IgD-negative memory B cell (primary cell): ENCODE measurements around the gene MAD1L1. TPM values are rescaled to one million over a fixed set of nuclear protein-coding genes. Genes with fewer than 3 reads are reported as not detected.

Experiments
- H3K27ac Mint-ChIP-seq, 3 donors: one replicate each; pipeline ENCODE4 v1.8.0; 2020 to 2022; ENCODE audit warnings: mild to moderate bottlenecking in 3 of 3, mixed read lengths in 3 of 3, moderate library complexity in 1 of 3
- H3K27me3 Mint-ChIP-seq: one replicate; pipeline ENCODE4 v1.8.0; 2021; ENCODE audit warnings: mixed read lengths
- H3K36me3 Mint-ChIP-seq: one replicate; pipeline ENCODE4 v1.8.0; 2020; ENCODE audit warnings: mild to moderate bottlenecking, mixed read lengths
- H3K4me1 Mint-ChIP-seq, 3 donors: one replicate each; pipeline ENCODE4 v1.8.0; 2020 to 2022; ENCODE audit warnings: mixed read lengths in 3 of 3, mild to moderate bottlenecking in 1 of 3
- H3K4me3 Mint-ChIP-seq, 4 donors: one replicate each; pipeline ENCODE4 v1.8.0; 2020 to 2022; ENCODE audit warnings: mild to moderate bottlenecking in 4 of 4, mixed read lengths in 4 of 4, moderate library complexity in 3 of 4
- H3K9me3 Mint-ChIP-seq, 3 donors: one replicate each; pipeline ENCODE4 v1.8.0; 2020 to 2021; ENCODE audit warnings: mixed read lengths in 3 of 3, mild to moderate bottlenecking in 1 of 3
- polyA plus RNA-seq: library from polyadenylated mRNA; unstranded; fragments of 300-500 nt; fragmentation: Illumina TruSeq; gene quantifications from one replicate; pipeline ENCODE4 v1.2.3, GENCODE V29; 2021

The MAD1L1 gene
- polyA plus RNA-seq, 1 donor from 2014 or later, result 133 TPM

DNA sequence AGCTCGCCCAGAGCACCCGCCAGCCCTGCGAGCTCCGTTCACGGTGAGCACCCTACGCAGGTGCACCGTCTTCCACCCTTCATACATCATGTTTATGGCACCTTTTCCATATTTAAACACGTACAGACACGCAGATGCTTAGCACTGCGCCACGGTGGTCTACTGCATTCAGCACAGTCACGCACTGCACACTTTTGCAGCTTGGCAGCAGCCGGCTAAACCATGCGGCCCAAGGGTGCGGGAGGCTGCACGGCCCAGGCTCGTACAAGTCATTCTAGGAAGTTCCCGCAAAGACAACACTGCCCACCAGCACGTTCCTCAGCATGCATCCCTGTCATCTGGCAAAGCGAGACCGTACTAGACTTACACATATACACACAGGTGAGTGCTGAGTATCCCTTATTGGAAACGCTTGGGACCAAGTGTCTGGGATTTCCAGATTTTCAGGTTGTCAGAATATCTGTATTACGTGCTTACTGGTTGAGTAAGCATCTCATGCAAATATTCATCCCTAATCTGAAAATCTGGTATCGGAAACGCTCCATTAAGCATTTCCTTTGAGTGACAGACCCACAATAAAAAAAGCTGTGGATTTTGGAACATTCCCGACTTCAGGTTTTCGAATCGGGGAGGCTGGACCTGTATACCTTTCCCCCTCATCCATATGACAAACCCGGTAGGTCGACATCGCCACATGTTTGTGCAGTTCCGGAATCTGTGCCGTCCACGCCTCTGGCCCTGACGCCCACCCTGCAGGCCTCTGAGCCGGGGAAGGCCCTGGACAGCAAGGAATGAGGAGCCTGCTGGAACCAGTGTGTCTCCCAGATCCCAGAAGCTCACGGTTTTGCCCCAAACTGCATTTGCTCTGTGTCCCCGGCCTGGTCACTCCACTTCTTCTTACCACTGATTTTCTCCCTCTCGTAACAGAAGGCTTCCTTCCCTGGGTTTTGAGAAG lies 340.5 kb downstream of the MAD1L1 start:
- Mint-ChIP-seq H3K4me3 (no peak overlapping the region), H3K4me1 (peaks cover 0 to 4% (median 1%) of the 10 kb centered on the region in 3 donors), H3K36me3 (peaks cover 7% of the 10 kb centered on the region), H3K27me3 (no peaks in the 10 kb centered on the region), H3K9me3 (no peaks in the 10 kb centered on the region), H3K27ac (peak overlapping the region in 1 of 3 donors; percentile 48)

DNA sequence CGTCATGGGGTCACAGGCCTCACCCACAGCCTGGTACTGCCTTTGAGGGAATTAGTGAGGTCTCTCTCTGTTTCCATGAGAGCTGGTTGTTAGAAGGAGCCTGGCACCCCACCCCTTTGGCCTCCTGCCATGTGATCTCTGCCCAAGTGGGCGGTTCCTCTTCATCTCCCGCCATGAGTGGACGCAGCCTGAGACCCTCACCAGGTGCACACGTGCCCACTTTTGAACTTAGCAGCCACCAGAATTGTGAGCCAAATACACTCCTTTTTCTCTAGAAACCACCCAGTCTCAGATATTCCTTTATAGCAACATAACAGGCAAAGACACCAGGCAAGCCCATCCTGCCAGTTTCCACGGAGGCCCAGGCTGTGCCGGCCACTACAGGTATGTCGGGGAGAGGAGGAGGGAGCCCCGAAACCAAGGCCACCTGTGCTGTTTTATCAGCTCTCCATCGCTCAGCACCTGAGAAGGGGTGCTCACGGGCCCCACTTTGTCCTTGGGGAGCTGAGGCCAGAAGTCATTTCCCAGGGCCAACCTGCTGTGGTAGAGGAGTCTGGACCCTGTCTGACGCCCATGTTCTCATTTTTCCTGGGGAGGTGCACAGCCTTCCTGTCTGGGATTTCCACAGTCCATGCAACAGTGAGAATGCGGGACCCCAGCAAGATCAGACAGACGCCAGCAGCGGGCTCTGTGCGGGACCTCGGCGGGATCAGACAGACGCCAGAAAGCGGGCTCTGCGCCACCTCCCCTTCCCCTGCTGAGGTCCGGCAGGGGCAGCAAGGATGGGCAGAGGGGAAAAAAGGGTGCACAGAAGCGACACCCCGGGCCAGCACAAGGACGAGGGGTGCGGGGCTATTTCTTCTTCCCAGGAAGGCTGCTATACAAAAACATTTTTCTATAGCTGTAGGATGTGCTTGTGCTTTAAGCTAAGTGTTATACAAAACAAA lies 342.2 kb downstream of the MAD1L1 start:
- H3K4me3 Mint-ChIP-seq, result no peak overlapping the region
- no peaks in the 10 kb centered on the region for H3K27me3 Mint-ChIP-seq
- no peak overlapping the region for H3K27ac Mint-ChIP-seq
- no peaks in the 10 kb centered on the region for H3K9me3 Mint-ChIP-seq
- H3K4me1 Mint-ChIP-seq, result peaks cover 0 to 4% (median 1%) of the 10 kb centered on the region in 3 donors
- H3K36me3 Mint-ChIP-seq, result peaks cover 7% of the 10 kb centered on the region

DNA sequence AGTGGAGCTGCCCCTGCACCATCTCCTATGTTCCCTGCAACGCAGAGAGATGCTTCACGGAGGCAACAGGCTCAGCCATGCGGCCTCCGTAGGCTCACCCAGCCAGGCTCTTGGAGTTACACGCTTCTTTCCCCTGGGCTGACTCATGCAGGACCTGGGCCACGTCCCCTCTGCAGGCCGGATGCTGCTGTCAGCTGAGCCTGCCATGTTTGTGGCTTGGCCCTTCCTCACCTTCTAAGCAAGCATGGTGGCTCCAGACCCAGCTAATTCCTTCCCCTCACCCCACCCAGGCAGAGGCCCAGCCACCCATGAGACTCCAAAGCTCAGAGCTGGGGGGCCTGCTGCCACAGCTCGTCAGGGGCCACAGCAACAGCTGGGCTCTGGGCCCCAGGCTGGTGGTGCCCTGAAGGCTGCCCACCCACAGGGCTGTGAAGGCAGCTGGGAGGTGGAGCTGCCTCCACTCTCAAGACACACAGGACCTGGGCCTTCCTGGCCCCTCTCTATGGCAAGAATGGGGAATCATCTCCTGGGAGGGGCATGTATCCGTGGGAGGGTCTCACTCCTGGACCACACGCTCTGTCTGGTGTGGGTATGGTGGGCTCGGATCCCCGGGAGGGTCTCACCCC lies 343.1 kb downstream of the MAD1L1 start:
- peaks cover 7% of the 10 kb centered on the region for H3K36me3 Mint-ChIP-seq
- H3K27ac Mint-ChIP-seq, result no peak overlapping the region
- H3K27me3 Mint-ChIP-seq, result no peaks in the 10 kb centered on the region
- H3K9me3 Mint-ChIP-seq, result no peaks in the 10 kb centered on the region
- peaks cover 0 to 4% (median 1%) of the 10 kb centered on the region in 3 donors for H3K4me1 Mint-ChIP-seq
- H3K4me3 Mint-ChIP-seq, result no peak overlapping the region

DNA sequence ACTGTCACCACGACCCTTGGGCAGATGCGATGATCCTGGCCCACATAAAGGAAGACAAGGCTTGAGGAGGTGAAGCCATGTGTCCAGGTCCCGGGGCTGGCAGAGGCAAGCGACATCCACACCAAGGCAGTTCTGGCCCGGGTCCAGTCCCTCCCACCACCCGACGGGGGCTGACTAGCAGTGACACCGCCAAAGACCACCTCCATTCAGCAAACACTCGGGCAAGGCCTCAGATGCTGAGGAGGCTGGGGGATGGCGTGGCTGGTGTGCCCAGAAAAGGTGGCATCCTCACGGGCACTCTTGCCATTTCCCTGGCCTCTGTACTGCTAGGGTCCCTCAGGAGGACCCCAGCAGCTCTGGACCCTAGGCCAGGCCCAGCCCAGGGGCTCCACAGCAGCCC lies 343.7 kb downstream of the MAD1L1 start:
- no peak overlapping the region for H3K27ac Mint-ChIP-seq
- peaks cover 7% of the 10 kb centered on the region for H3K36me3 Mint-ChIP-seq
- no peaks in the 10 kb centered on the region for H3K9me3 Mint-ChIP-seq
- H3K4me1 Mint-ChIP-seq, result peaks cover 0 to 4% (median 1%) of the 10 kb centered on the region in 3 donors
- H3K4me3 Mint-ChIP-seq, result no peak overlapping the region
- H3K27me3 Mint-ChIP-seq, result no peaks in the 10 kb centered on the region

DNA sequence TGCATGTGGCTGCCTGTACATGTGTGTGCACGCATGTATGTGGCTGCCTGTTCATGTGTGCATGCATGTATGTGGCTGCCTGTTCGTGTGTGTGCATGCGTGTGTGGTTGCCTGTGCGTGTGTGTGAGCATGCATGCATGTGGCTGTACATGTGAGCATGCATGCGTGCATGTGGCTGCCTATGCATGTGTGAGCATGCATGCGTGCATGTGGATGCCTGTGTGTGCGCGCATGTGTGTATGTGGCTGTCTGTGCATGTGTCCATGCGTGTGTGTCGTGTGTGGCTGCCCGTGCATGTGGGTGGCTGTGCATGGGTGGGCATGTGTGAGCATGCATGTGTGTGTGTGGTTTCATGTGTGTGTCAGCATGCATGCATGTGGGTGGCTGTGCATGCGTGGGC lies 344.3 kb downstream of the MAD1L1 start:
- peaks cover 0 to 4% (median 1%) of the 10 kb centered on the region in 3 donors for H3K4me1 Mint-ChIP-seq
- no peaks in the 10 kb centered on the region for H3K27me3 Mint-ChIP-seq
- no peaks in the 10 kb centered on the region for H3K9me3 Mint-ChIP-seq
- H3K27ac Mint-ChIP-seq, result no peak overlapping the region
- H3K36me3 Mint-ChIP-seq, result peaks cover 7% of the 10 kb centered on the region
- H3K4me3 Mint-ChIP-seq, result no peak overlapping the region

DNA sequence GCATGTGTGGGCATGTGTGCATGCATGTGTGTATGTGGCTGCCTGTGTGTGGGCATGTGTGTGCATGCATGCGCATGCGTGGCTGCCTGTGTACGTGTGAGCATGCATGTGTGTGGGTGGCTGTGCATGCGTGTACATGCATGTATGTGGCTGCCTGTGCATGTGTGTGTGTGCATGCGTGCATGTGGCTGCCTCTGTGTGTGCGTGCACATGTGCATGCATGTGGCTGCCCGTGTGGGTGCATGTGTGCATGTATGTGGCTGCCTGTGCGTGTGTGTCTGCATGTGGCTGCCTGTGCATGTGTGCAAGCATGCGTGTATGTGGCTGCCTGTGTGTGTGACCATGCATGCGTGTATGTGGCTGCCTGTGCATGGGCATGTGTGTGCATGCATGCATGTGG lies 345.5 kb downstream of the MAD1L1 start:
- Mint-ChIP-seq H3K4me3 (no peak overlapping the region), H3K4me1 (peaks cover 0 to 4% (median 1%) of the 10 kb centered on the region in 3 donors), H3K27ac (no peak overlapping the region)

DNA sequence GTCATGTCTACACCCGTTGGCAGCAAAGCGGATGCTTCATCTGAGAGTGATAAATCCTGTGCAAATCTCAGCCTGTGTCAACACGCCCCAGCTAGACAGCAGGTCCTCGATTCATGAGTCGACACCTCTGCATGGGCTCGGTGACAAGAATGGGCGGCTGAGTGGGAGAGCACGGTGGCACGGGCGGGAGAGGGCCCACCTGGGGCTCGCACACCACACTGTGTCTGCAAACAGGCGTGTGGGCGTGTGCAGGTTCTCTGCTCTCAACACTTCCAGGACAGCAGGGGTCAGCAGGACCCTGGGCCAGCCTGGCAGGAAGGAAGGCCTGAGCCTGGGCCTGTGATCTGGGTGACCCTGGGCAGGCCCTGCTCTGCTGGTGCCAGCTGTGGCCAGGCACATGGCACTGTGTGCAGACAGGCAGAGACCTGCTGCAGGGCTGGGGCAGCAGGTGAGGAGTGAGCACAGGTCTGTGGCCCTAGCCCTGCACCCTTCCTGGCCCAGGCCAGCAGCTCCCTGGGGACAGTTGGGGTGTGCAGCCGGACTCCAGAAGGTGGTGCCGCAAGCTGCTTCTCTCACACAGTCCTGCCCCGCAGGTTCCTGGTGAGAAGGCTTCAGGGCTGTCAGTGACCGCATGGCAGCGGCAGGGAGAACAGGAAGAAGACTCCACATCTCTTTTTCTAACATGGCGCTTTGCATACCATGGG lies 346.2 kb downstream of the MAD1L1 start:
- H3K4me3 Mint-ChIP-seq, result no peak overlapping the region
- no peak overlapping the region for H3K27ac Mint-ChIP-seq
- H3K9me3 Mint-ChIP-seq, result no peaks in the 10 kb centered on the region
- no peaks in the 10 kb centered on the region for H3K27me3 Mint-ChIP-seq
- peaks cover 1 to 3% (median 1%) of the 10 kb centered on the region in 3 donors for H3K4me1 Mint-ChIP-seq
- H3K36me3 Mint-ChIP-seq, result peaks cover 10% of the 10 kb centered on the region

More for the DNA sequence above, 345.5 kb downstream of the MAD1L1 start:
- Mint-ChIP-seq H3K9me3 (no peaks in the 10 kb centered on the region), H3K27me3 (no peaks in the 10 kb centered on the region), H3K36me3 (peaks cover 7% of the 10 kb centered on the region)

DNA sequence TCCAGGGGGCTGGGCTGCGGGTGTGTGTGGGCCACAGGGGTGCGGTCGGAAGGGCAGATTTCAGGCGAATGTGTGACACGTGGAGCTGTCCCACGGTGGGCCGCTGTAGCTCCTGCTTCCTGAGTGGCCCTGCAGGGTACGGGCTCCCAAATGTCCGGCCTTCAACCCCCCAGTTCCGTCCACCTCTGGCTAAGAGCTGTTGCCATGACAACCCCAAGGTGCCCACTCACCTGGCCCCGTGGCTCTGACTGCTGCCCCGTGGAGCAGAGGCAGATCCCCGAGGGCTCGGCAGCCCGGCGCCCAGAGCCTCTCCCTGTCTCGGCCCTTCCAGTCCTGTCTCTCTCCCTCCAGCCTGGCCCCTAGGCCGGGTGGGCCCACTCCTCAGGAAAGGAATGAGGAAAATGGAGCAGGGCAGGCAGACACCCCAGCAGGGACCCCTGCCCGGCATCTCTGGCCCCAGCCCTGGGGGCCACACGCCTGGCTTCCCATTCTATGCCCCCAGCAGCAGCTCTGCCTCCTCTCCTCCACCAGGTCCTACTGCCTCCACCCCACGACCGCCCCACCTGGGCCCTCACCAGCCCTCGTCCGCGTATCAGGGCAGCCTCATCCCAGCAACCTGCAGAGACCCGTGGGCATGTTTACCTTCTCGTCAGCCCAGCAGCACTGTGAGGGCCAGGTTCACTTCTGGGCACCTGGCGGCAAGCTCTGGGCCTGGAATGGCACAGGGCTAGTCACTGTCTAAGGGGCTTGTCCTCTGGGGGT lies 347.1 kb downstream of the MAD1L1 start:
- Mint-ChIP-seq H3K4me1 (peaks cover 1 to 4% (median 4%) of the 10 kb centered on the region in 3 donors), H3K4me3 (no peak overlapping the region), H3K9me3 (no peaks in the 10 kb centered on the region), H3K27me3 (no peaks in the 10 kb centered on the region), H3K36me3 (peaks cover 10% of the 10 kb centered on the region), H3K27ac (no peak overlapping the region)

DNA sequence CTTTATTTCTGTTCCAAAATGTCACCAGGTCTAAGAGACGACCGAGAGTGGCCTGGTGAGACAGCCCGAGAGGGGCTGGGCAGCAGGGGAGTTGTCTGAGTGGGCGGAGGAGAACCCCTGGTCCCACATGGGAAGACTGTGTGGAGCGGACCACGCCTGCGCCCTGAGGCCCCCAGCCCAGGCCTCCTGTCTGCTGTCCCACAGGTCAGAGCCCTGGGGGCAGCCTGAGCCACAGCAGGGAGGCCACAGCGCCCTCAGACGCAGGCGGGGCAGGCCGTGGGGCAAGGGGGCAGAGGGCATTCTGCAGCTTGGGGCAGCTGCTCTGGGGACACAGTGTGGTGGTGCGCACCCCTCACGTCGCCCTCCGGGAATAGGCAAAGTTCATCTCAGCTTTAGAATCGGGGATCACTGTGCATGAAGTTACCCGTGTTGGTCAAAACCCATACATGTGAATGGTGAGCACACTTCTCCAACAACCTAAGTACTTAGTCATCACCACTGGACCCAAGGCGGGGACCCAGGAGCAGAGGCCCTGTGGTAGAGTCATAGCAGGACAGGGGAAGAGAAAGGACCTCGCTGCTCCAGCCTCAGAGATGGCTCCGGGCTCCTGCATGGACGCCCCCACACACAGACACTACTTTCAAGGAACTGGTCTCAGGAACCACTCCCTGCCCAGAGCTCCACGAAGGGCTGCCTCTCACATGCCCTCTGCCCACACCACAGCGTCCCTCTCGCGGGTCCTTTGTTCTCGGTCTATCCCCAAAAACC lies 348.0 kb downstream of the MAD1L1 start:
- H3K4me3 Mint-ChIP-seq, result no peak overlapping the region

DNA sequence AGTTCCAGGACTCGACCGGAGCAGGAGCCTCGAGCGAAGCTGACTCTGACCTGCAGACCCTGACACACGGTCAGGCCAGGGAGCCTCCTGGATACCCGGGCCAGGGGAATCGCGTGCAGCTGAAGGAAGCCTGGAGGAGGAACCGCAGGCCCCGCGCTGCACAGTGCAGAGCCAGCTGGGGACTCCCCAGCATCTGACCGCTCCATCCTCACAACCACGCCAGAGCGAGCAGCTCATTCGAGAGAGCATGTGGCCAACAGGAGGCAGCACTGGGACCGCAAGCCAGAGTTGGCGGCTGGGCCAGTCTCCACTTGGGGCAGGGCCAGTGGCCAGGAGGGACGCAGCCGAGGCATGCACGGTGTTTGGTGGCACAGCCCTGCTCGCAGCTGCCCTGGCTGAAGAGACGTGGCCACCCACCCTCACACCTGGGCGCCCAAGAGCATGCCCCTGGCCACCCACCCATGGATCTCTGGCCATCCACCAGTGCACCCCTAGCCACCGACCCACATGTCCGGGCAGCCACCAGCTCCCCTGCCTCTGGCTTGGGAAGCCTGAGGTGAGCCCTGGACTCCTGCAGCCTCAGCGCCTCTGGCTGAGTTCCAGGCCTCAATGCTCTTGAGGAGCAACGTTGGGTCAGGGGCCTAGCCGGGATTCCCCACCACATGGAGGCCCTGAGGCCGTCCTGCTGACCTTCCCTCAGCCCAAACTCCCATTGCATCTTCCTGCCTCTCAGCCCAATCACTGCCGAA lies 348.7 kb downstream of the MAD1L1 start:
- H3K27me3 Mint-ChIP-seq, result no peaks in the 10 kb centered on the region
- H3K4me3 Mint-ChIP-seq, result no peak overlapping the region
- no peak overlapping the region for H3K27ac Mint-ChIP-seq
- H3K9me3 Mint-ChIP-seq, result no peaks in the 10 kb centered on the region
- peaks cover 1 to 4% (median 4%) of the 10 kb centered on the region in 3 donors for H3K4me1 Mint-ChIP-seq
- peaks cover 11% of the 10 kb centered on the region for H3K36me3 Mint-ChIP-seq

More for the DNA sequence above, 348.0 kb downstream of the MAD1L1 start:
- Mint-ChIP-seq H3K9me3 (no peaks in the 10 kb centered on the region), H3K27me3 (no peaks in the 10 kb centered on the region), H3K27ac (no peak overlapping the region), H3K4me1 (peaks cover 1 to 4% (median 4%) of the 10 kb centered on the region in 3 donors), H3K36me3 (peaks cover 10% of the 10 kb centered on the region)

DNA sequence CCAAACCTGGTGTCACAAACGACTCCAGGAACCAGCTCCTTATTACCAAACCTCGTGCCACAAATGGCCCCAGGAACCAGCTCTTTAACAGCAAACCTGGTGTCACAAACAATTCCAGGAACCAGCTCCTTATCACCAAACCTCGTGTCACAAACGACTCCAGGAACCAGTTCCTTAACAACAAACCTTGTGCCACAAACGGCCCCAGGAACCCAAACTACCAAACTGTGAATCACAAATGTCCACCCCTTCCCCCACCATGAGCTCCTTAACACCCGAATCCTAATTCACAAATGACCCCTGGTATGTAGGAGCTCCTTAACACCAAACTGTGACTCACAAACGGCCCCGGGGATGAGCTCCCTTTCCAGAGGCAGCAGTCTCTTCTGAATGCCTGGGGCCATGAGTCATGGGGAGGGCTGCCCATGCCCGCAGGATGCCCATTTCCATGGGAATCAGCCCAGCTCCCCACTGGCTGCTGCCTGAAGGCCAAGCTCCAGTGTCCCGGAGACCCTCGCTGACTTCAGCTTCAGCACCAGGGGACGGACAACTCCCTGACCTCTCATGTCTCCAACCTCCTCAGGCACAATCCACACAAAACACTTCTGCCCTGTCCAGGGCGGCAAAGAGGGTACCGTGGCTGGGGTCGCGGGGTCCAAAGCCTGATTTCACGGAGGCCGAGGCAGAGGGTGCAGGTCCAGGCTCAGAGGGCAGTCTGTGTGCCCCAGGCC lies 349.5 kb downstream of the MAD1L1 start:
- peaks cover 10% of the 10 kb centered on the region for H3K36me3 Mint-ChIP-seq
- H3K27ac Mint-ChIP-seq, result peak overlapping the region in 1 of 3 donors; percentile 85
- peaks cover 0 to under 1% (median 0%) of the 10 kb centered on the region in 3 donors for H3K9me3 Mint-ChIP-seq
- H3K27me3 Mint-ChIP-seq, result no peaks in the 10 kb centered on the region
- H3K4me1 Mint-ChIP-seq, result peaks cover 0 to 4% (median 4%) of the 10 kb centered on the region in 3 donors
- H3K4me3 Mint-ChIP-seq, result no peak overlapping the region

DNA sequence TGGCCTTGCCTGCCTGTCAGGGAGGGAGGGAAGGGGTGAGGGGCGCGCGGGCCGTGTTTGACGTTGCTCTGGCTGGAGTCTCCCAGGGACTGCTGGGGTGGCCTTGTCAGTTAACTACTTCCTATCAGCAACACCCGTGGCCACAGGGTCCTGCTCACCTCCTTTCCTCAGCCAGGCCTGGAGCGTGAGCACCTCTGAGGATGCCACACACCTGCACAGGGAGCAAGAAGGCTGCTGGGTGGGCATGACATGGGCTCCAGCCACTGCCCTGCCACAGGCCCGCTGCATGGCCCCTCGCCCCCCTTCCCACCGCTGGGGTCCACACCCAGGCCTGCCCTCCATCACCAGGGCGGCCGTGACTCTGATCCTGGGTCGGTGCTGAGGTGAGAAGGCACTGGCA lies 350.3 kb downstream of the MAD1L1 start:
- Mint-ChIP-seq H3K4me3 (no peak overlapping the region), H3K27ac (no peak overlapping the region), H3K27me3 (no peaks in the 10 kb centered on the region), H3K4me1 (peaks cover 0 to 4% (median 4%) of the 10 kb centered on the region in 3 donors), H3K36me3 (peaks cover 7% of the 10 kb centered on the region), H3K9me3 (peaks cover 0 to 4% (median 0%) of the 10 kb centered on the region in 3 donors)
